Gastroesophageal sphincter (tissue), 4 donors: Measurements from ENCODE around the gene TANGO2. TPM values are rescaled to one million over a fixed set of nuclear protein-coding genes. Genes with fewer than 3 reads are reported as not detected.

Source experiments
- ATAC-seq: fragments of 150-250 bp; one replicate; pipeline ENCODE4 v1.9.1; 2016; ENCODE audit warnings: mild to moderate bottlenecking, moderate library complexity
- H3K27ac ChIP-seq, 4 donors: fragments of 200-600 bp; sonication (generic) in 3 of 4; 1 replicate in 3 of 4; 2 replicates in 1 of 4; pipeline ENCODE4 v1.5.1; 2016 to 2019
- H3K27me3 ChIP-seq: fragments of 200-600 bp; sonication (generic); one replicate; pipeline ENCODE4 v1.5.1; 2019
- H3K36me3 ChIP-seq, 2 donors: fragments of 200-600 bp; sonication (generic); one replicate each; pipeline ENCODE4 v1.5.1; 2019; ENCODE audit warnings: control low read depth in 1 of 2
- H3K4me1 ChIP-seq, 3 donors: fragments of 200-600 bp; sonication (generic); 1 replicate in 2 of 3; 2 replicates in 1 of 3; pipeline ENCODE4 v1.5.1; 2016 to 2019; ENCODE audit warnings: control low read depth in 2 of 3
- H3K4me3 ChIP-seq, 2 donors: fragments of 200-600 bp; sonication (generic); one replicate each; pipeline ENCODE4 v1.5.1; 2019; ENCODE audit warnings: mild to moderate bottlenecking in 1 of 2, moderate library complexity in 1 of 2
- H3K9me3 ChIP-seq, 3 donors: fragments of 200-600 bp; sonication (generic); one replicate each; pipeline ENCODE4 v1.5.1; 2017 to 2019; ENCODE audit warnings: control low read depth in 2 of 3
- CTCF ChIP-seq, 4 experiments: fragments of 200-600 bp in 2 of 4; fragments of 450-650 bp in 2 of 4; sonication (generic) in 1 of 4; IDR thresholded peaks; one replicate each; pipeline ENCODE4 v1.5.1; 2017 to 2019; ENCODE audit warnings: antibody characterized with exemption in 4 of 4, mild to moderate bottlenecking in 2 of 4, moderate library complexity in 2 of 4
- EP300 ChIP-seq: sonication (generic); formaldehyde crosslinking; IDR thresholded peaks from one replicate; pipeline ENCODE4 v1.6.1; 2017; ENCODE audit warnings: antibody characterized with exemption, mild to moderate bottlenecking
- POLR2A ChIP-seq, 2 donors: fragments of 450-650 bp; IDR thresholded peaks; one replicate each; pipeline ENCODE4 v1.6.1; 2017; ENCODE audit warnings: antibody characterized with exemption in 2 of 2, mild to moderate bottlenecking in 2 of 2, moderate library complexity in 1 of 2
- POLR2AphosphoS5 ChIP-seq: sonication (generic); formaldehyde crosslinking; IDR thresholded peaks from one replicate; pipeline ENCODE4 v1.6.1; 2017; ENCODE audit warnings: antibody characterized with exemption
- whole genome bisulfite sequencing, 2 donors: methylation state at CpG; one replicate each; pipeline ENCODE4 v1.1.5; 2018; ENCODE audit warnings: low coverage in 1 of 2; 5-methylcytosine and 5-hydroxymethylcytosine counted together
- total RNA-seq, 4 donors: library from RNA; depleted of rRNA; stranded (reverse); fragments of >200 nt; gene quantifications; one replicate each; pipeline ENCODE4 v1.1.0, GENCODE V29; 2016

The TANGO2 gene
- total RNA-seq, 4 donors from 2014 or later: 20.0 to 65.5 (median 45.8) TPM

- Histone ChIP-seq H3K27me3 (no peaks in the 10 kb centered on the region), H3K27ac (no peak overlapping the region), H3K4me3 (no peak overlapping the region), H3K36me3 (peaks cover 0 to 2% of the 10 kb centered on the region in 2 donors), H3K4me1 (no peaks in the 10 kb centered on the region), H3K9me3 (no peaks in the 10 kb centered on the region)
- no peak for ATAC-seq
- WGBS, 2 donors: 74 to 85% methylated on average over 7 to 8 of the region's 8 CpGs
- TF ChIP-seq EP300 (no peak), POLR2A (IDR thresholded peaks at IDR 0.05) (no peak), POLR2AphosphoS5 (no peak), CTCF (IDR thresholded peaks at IDR 0.05) (no peak)
Measured at GRCh38 chr22:20071524-20071972, 50.6 kb downstream of the TANGO2 start.

- Histone ChIP-seq H3K27ac (no peak overlapping the region), H3K4me1 (peaks cover 0 to 18% (median 12%) of the 10 kb centered on the region in 3 donors), H3K27me3 (no peaks in the 10 kb centered on the region), H3K4me3 (no peak overlapping the region), H3K9me3 (no peaks in the 10 kb centered on the region), H3K36me3 (no peaks in the 10 kb centered on the region)
- no peak for ATAC-seq
- 49 to 74% methylated on average over 4 to 6 of the region's 6 CpGs for WGBS, 2 donors
- TF ChIP-seq POLR2AphosphoS5 (no peak), CTCF (IDR thresholded peaks at IDR 0.05) (no peak)
Measured at GRCh38 chr22:20076627-20077172, 55.8 kb downstream of the TANGO2 start.

GRCh38 chr22:20079745-20080444, 59.0 kb downstream of the TANGO2 start, which contains the start of gene DGCR8:
TSS of gene DGCR8 (plus strand) at chr22:20080241. CDS start at chr22:20085964, 5,723 bp downstream.
- peak; percentile 97 for ATAC-seq
- Histone ChIP-seq H3K36me3 (no peaks in the 10 kb centered on the region), H3K27ac (peak within 1 kb of the TSS; percentile 59 to 98 (median 92)), H3K4me1 (peaks cover 0 to 50% (median 37%) of the 10 kb centered on the region in 3 donors), H3K27me3 (no peaks in the 10 kb centered on the region), H3K4me3 (peak within 1 kb of the TSS; percentile 64 to 74), H3K9me3 (no peaks in the 10 kb centered on the region)
- WGBS, 2 donors: 0% methylated on average over 5 of the region's 100 CpGs; no CpG with 5 or more reads in 1 of the 2 donors
- peak in 2 of 4 experiments; percentile 9 to 23 for TF ChIP-seq CTCF (IDR thresholded peaks at IDR 0.05)
- TF ChIP-seq POLR2A (IDR thresholded peaks at IDR 0.05): peak; percentile 41 to 65
- TF ChIP-seq EP300: no peak
- peak; percentile 86 for TF ChIP-seq POLR2AphosphoS5

GRCh38 chr22:20080445-20080775, 59.5 kb downstream of the TANGO2 start:
- no peaks in the 10 kb centered on the region for H3K9me3 ChIP-seq
- WGBS, 2 donors: 0% methylated on average over 1 of the region's 34 CpGs; no CpG with 5 or more reads in 1 of the 2 donors
- no peak for TF ChIP-seq CTCF (IDR thresholded peaks at IDR 0.05)
- no peak for TF ChIP-seq POLR2AphosphoS5
- TF ChIP-seq EP300: no peak
- TF ChIP-seq POLR2A (IDR thresholded peaks at IDR 0.05): no peak
- peak overlapping the region; percentile 64 to 74 for H3K4me3 ChIP-seq
- no peaks in the 10 kb centered on the region for H3K36me3 ChIP-seq
- no peaks in the 10 kb centered on the region for H3K27me3 ChIP-seq
- H3K4me1 ChIP-seq: peaks cover 0 to 55% (median 40%) of the 10 kb centered on the region in 3 donors
- H3K27ac ChIP-seq: peak overlapping the region; percentile 59 to 98 (median 92)
- ATAC-seq: peak; percentile 76
